OCI-LY1 (cell line): ENCODE measurements around the gene MGRN1.

Experiments used
- H2AFZ ChIP-seq: fragments of 200-600 bp; sonication (generic), shearing (Covaris generic); 2 replicates; pipeline ENCODE4 v1.6.0; 2014; ENCODE audit warnings: antibody characterized with exemption, mild to moderate bottlenecking, low read length
- H3F3A ChIP-seq: fragments of 200-600 bp; sonication (generic), shearing (Covaris generic); 2 replicates; pipeline ENCODE4 v1.6.0; 2014; ENCODE audit warnings: mild to moderate bottlenecking, antibody characterized with exemption, low read length, moderate library complexity; ENCODE audit not compliant: insufficient read depth
- H3K27ac ChIP-seq: fragments of 200-600 bp; sonication (generic); 2 replicates; pipeline ENCODE4 v1.5.1; 2014; ENCODE audit warnings: low read length, mixed run types, mild to moderate bottlenecking, low read depth; ENCODE audit not compliant: poor library complexity, severe bottlenecking
- H3K27me3 ChIP-seq: fragments of 200-600 bp; sonication (generic); 2 replicates; pipeline ENCODE4 v1.6.0; 2014; ENCODE audit warnings: antibody characterized with exemption, mild to moderate bottlenecking, low read length, moderate library complexity; ENCODE audit not compliant: insufficient read depth
- H3K36me3 ChIP-seq: fragments of 200-600 bp; sonication (generic); 2 replicates; pipeline ENCODE4 v1.6.1; 2014; ENCODE audit warnings: mild to moderate bottlenecking, antibody characterized with exemption, low read length, moderate library complexity, mixed read lengths; ENCODE audit not compliant: insufficient read depth
- H3K4me1 ChIP-seq: fragments of 200-600 bp; sonication (generic); 2 replicates; pipeline ENCODE4 v1.5.1; 2014; ENCODE audit warnings: mild to moderate bottlenecking, low read length, moderate library complexity; ENCODE audit not compliant: insufficient read depth, severe bottlenecking
- H3K4me2 ChIP-seq: fragments of 200-600 bp; sonication (generic), shearing (Covaris generic); 2 replicates; pipeline ENCODE4 v1.6.1; 2014; ENCODE audit warnings: low read length
- H3K4me3 ChIP-seq: fragments of 200-600 bp; sonication (generic); 2 replicates; pipeline ENCODE4 v1.5.1; 2014; ENCODE audit warnings: low read length, low read depth, mild to moderate bottlenecking, mixed read lengths; ENCODE audit not compliant: poor library complexity, severe bottlenecking
- H3K79me2 ChIP-seq: fragments of 200-600 bp; shearing (Covaris generic); 2 replicates; pipeline ENCODE4 v1.6.1; 2016; ENCODE audit warnings: mixed run types, low read length, mixed read lengths; ENCODE audit not compliant: insufficient read depth
- H3K9ac ChIP-seq: fragments of 200-600 bp; sonication (generic), shearing (Covaris generic); 2 replicates; pipeline ENCODE4 v1.6.1; 2014; ENCODE audit warnings: mild to moderate bottlenecking, low read length, mixed read lengths
- H3K9me2 ChIP-seq: fragments of 200-600 bp; sonication (generic), shearing (Covaris generic); 2 replicates; pipeline ENCODE4 v1.6.1; 2014; ENCODE audit warnings: low read depth, mild to moderate bottlenecking, low read length, mixed read lengths
- H3K9me3 ChIP-seq: fragments of 200-600 bp; shearing (Covaris generic); 2 replicates; pipeline ENCODE4 v1.6.1; 2014; ENCODE audit warnings: low read length, mixed read lengths
- H4K20me1 ChIP-seq: fragments of 200-600 bp; sonication (generic), shearing (Covaris generic); 2 replicates; pipeline ENCODE4 v1.6.0; 2016; ENCODE audit warnings: mild to moderate bottlenecking, low read length; ENCODE audit not compliant: insufficient read depth
- EZH2 ChIP-seq: fragments of 200-600 bp; sonication (generic), shearing (Covaris generic); IDR thresholded peaks from 2 replicates; pipeline ENCODE4 v1.8.0; 2017; ENCODE audit warnings: borderline replicate concordance, mixed run types, mild to moderate bottlenecking, antibody characterized with exemption, low read length, moderate library complexity, mixed read lengths
- TF ChIP-seq, protein P1 (sequence below): fragments of 200-600 bp; sonication (generic), shearing (Covaris generic); IDR thresholded peaks from 2 replicates; pipeline ENCODE4 v1.5.1; 2017; ENCODE audit warnings: mild to moderate bottlenecking, antibody characterized with exemption, low read length, moderate library complexity, mixed read lengths

The MGRN1 gene

DNA sequence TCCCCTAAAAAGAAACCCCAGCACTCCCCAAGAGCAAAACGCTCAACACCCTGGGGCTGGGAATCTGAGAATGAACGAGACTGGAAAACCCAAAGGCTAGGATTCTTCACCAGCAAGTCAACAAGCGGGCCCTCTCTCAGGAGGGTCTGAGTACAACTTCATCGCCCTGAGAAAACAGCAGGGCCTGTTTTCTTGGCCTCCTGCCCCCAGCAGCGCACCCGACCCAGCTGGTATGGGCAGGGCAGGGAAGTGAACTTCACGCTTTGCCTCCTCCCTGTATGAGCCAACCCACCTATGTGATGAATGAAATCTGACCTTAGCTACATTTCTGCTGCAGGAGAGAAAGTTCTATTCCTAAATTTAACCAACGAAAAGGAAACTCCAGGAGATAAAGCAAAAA lies 79.9 kb downstream of the MGRN1 start:
- peaks cover 3% of the 10 kb centered on the region for H3K4me1 ChIP-seq
- H3K4me2 ChIP-seq: no peak overlapping the region
- no peaks in the 10 kb centered on the region for H3K9me2 ChIP-seq
- H2AFZ ChIP-seq: no peak overlapping the region
- H3K9me3 ChIP-seq: no peaks in the 10 kb centered on the region
- H3K36me3 ChIP-seq: peaks cover 34% of the 10 kb centered on the region; the same call in 1 of the 2 replicates
- H3K27me3 ChIP-seq: no peaks in the 10 kb centered on the region
- H3K9ac ChIP-seq: no peak overlapping the region
- TF ChIP-seq EZH2: no peak
- TF ChIP-seq, protein P1, sequence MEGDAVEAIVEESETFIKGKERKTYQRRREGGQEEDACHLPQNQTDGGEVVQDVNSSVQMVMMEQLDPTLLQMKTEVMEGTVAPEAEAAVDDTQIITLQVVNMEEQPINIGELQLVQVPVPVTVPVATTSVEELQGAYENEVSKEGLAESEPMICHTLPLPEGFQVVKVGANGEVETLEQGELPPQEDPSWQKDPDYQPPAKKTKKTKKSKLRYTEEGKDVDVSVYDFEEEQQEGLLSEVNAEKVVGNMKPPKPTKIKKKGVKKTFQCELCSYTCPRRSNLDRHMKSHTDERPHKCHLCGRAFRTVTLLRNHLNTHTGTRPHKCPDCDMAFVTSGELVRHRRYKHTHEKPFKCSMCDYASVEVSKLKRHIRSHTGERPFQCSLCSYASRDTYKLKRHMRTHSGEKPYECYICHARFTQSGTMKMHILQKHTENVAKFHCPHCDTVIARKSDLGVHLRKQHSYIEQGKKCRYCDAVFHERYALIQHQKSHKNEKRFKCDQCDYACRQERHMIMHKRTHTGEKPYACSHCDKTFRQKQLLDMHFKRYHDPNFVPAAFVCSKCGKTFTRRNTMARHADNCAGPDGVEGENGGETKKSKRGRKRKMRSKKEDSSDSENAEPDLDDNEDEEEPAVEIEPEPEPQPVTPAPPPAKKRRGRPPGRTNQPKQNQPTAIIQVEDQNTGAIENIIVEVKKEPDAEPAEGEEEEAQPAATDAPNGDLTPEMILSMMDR: no peak
- H3F3A ChIP-seq: no peaks in the 10 kb centered on the region
- no peaks in the 10 kb centered on the region for H4K20me1 ChIP-seq
- no peaks in the 10 kb centered on the region for H3K79me2 ChIP-seq
- H3K27ac ChIP-seq: no peak overlapping the region
- no peak overlapping the region for H3K4me3 ChIP-seq

DNA sequence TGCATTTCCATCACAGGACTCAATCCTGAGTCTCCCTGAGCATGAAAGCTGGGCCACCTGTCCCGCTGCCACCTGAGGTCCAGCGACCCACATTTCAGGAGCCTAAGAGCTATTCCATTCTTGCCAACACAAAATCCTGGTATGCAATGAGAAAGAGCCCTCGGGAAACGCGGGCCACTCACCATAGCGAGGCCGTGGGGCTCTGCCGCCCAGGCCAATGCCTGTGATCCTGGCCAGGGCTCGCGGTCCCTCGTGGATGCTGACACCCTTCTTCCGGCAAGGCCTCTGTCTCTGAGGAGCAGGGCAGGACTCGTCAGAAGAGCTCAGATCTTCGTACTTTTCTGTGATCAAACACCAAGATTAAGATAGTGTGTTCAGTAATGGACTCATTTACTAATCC lies 80.3 kb downstream of the MGRN1 start:
- H4K20me1 ChIP-seq: no peaks in the 10 kb centered on the region
- H3K36me3 ChIP-seq: peaks cover 32% of the 10 kb centered on the region; the same call in 1 of the 2 replicates
- H3K9ac ChIP-seq: no peak overlapping the region

DNA sequence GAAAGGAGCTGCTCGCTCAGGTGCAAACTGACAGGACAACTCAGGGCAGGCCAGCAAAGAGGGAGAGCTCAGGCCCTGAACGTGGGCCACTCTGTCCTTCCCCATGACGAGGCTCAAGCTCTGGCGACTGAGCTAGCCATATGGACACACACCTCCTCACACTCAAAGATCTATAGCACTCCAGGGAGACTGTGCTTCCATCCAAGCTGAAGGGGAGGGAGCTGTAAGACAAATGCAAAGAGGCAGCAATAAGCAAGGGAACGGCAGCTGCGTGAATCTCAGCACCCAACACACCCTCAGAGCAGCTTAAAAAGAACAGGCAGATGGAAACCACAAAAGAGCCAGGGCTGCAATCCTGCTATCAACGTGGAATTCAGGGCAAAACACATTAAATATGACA lies 82.2 kb downstream of the MGRN1 start:
- Histone ChIP-seq H3K79me2 (no peaks in the 10 kb centered on the region), H3K9me3 (no peaks in the 10 kb centered on the region), H3F3A (no peaks in the 10 kb centered on the region), H3K9me2 (no peaks in the 10 kb centered on the region), H2AFZ (no peak overlapping the region), H3K9ac (no peak overlapping the region), H3K4me2 (no peak overlapping the region), H3K27ac (no peak overlapping the region), H4K20me1 (no peaks in the 10 kb centered on the region), H3K4me1 (peaks cover 3% of the 10 kb centered on the region), H3K4me3 (no peak overlapping the region), H3K27me3 (no peaks in the 10 kb centered on the region), H3K36me3 (peaks cover 23% of the 10 kb centered on the region; the same call in 1 of the 2 replicates)
- TF ChIP-seq, protein P1: no peak
- TF ChIP-seq EZH2: no peak

More for the DNA sequence above, 80.3 kb downstream of the MGRN1 start:
- Histone ChIP-seq H3K9me3 (no peaks in the 10 kb centered on the region), H3K4me1 (peaks cover 3% of the 10 kb centered on the region), H3F3A (no peaks in the 10 kb centered on the region), H3K4me2 (no peak overlapping the region), H3K4me3 (no peak overlapping the region), H3K27ac (no peak overlapping the region), H3K79me2 (no peaks in the 10 kb centered on the region), H3K9me2 (no peaks in the 10 kb centered on the region), H3K27me3 (no peaks in the 10 kb centered on the region), H2AFZ (no peak overlapping the region)
- TF ChIP-seq EZH2: no peak
- TF ChIP-seq, protein P1: no peak
